ENCODE results near the gene MTHFSD. TPM values are rescaled to one million over a fixed set of nuclear protein-coding genes. Genes with fewer than 3 reads are reported as not detected.

The MTHFSD gene
- polyA plus RNA-seq, 1 donor, result 33.8 TPM

DNA sequence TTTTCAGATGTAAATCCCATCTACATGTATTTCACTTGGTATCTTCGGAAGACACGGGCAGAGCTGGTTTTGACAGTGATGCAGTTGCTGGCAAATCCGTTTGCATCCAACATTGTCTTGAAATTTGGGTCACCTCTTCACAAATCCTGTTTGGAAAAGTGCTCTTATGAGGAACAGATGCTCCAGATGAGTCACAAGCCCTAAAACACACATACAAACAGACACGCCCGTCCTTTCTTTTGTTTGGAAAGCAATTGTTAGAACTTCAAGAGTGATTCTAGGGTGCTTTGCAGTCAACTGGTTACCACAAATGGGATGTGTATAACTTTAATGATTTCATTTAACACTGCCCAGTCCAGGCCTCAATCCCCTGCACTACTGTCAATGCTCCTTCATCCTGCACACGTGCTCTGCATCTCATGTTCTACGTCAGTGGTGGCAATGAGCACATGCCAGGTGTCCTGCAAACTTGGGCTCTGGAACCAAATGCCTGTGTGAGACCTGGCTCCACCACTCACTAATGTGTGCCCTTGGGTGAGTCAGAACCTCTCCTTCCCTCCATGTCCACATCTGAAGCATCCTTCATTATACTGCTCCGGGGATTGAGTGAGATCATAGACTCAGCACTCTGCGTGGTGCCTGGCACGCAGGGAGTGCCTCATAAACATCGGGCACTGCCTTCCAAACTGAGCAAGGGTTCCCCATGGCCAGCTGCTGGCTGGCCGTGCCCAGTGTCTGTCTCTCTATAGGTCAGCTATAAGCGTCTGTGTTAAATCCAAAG, 64.0 kb downstream of the MTHFSD start:
- no peak for DNase-seq

DNA sequence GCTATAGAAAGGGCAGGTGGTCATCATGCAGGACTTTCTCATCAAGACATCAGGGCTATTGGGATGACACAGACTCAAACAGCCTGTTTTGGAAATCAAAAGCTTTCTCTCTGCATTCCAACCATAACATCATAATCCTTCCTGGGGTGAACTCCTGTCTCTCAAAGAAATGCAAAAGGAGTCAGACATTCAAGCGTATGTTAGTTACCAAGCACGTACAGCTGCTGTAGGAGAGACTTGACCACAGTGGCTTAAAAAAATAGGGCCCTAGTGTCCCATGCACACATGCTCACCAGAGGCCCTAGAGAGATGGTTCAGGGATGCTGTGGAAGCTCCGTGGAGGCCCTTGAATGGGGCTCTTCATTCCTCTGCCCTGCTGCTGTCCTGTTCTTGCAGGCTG, 69.3 kb downstream of the MTHFSD start:
- no peak for DNase-seq

DNA sequence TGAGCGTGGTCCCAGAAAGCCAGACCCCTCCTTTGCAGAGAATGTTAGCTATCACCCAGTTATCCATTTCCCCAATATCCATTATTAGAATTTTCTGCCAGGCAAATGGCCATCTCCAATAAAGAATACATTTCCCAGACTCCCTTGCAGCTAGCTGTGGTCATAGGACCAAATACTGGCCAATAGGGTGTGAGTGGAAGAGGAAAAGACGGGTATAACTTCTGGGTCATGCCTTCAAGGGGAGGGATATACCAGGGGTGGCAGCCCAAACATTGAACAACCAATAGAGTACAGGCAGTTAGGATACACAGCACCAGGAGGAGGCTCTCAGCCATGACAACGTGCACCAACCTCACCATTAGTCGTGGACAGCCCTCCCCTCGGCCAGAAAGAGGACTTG, 70.8 kb downstream of the MTHFSD start:
- DNase-seq, result no peak

DNA sequence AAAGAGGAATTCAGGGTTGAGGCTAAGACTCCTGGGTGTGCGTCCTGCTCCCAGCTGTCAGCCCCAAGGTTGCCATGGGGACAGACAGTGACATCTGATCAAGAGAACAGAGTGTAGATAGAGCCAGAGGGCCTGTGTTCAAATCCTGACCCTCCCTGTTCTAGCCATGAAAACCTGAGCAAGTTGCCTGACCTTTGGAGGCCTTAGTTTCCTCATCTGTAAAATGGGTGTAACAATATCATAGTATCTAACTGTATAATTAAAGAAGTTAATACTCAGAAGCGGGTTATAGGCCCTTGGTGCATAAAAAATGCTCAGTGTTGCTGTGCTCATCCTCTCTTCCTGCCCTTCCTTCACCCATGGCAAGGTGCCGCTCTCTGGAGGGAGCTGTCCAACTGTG, 73.4 kb downstream of the MTHFSD start:
- DNase-seq, result no peak

DNA sequence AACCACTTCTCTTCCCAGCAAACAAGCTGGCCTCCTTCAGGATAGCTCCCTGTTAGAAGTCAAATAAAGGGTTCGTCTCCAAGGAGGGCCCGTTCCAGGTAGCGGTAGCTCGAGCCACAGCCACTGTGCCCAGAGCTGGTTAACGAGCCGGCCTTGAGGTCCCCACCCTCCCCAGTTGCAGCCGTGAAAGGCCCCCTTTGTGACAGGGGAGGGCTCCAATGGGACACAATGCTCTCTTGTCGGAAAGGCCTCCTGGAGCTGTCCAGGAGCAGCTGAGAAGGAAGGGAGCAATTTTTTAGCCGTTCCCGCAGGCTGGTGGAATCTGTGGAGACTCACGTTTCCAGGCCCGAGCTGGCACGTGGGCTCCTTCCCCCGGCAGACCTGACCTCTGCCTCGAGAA, 74.6 kb downstream of the MTHFSD start:
- no peak for DNase-seq

Other genes starting within 250 kb of the MTHFSD start
- not detected for gene FOXF1, start 44.7 kb downstream of the MTHFSD start, polyA plus RNA-seq (ENCODE audit: insufficient read length)
- gene FOXC2, start 11.6 kb upstream of the MTHFSD start, polyA plus RNA-seq (ENCODE audit: insufficient read length), result 38.8 TPM
- 13.9 TPM for gene FOXL1, start 23.3 kb upstream of the MTHFSD start, polyA plus RNA-seq (ENCODE audit: insufficient read length)